Activated CD8-positive, alpha-beta memory T cell treated with anti-CD3 and anti-CD28 coated beads, Interleukin-2, amount 50 U/mL, for 1 hour (primary cell): ENCODE data around the gene C2orf49.
A peak's percentile ranks its signal among the peaks of the same experiment; 100 is the strongest.

Experiments
- DNase-seq: peaks from one replicate; pipeline ENCODE4 v3.0.0-alpha.2; 2020; ENCODE audit errors: extremely low read depth

C2orf49 gene

GRCh38 chr2:105337122-105338019 is at the start of gene C2orf49:
TSS of gene C2orf49 (plus strand) at chr2:105337540. CDS start at chr2:105337588, 48 bp downstream.
- DNase-seq = peak; percentile 77

DNA sequence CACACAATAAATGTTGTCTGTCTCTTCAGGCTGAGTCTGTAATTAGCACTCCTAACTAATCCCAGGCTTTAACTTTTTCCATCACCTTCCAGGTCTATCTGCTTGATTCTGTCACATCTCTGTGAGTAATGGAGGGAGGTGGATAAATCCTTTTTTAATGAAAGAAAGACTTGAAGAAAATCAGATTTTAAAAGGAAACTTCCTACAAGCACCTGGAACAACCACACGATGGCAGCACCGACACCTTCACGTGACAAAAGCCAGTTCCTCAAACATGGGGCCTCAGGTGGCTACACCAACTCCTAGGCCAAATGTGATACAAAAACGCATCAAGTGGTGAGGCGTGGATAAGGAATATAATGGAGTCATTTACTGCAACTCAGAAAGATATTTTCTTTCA is 49.6 kb upstream of the C2orf49 start:
- no peak for DNase-seq

DNA sequence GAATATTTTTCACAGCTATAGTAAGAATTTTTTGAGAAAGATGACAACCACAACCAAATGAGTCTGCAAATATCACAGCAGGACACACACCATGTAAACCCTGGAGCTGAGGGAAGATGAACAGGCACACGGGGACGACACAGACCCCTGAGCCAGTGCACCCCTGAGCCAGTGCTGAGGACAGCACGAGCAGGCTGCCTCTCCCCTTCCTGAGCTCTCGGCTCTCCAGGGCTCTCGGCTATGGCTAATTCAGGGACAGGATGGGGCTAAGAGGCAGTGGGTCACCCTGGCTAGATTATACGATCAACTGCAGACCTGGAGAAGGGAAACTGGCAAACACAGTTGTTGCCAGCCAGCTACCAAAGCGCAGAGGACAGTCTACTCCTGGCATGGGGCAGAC is 49.2 kb upstream of the C2orf49 start:
- DNase-seq = no peak

GRCh38 chr2:105290981-105291660 is 46.2 kb upstream of the C2orf49 start:
- no peak for DNase-seq

- DNase-seq = no peak
These were observed 45.4 kb upstream of the C2orf49 start for GRCh38 chr2:105291981-105292380.

DNA sequence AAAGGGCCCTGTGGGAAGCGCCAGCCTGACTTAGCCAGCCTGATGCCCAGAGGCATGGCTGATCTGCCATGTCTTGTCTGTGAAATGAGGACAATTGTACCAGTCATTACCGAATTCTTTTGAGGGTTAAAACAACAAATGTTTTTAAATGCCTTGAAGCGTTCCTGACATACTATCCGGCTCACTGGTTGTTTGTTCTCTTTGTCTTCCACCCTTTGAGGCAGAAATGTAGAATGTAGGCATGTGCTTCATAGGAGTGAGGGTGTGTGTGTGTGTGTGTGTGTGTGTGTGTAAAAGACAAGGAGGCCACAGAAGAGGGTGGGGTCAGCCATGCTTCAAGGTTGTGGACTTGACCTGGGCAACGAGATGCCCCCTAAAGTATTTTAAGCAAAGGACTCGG is 43.3 kb upstream of the C2orf49 start:
- no peak for DNase-seq

- no peak for DNase-seq
These were observed 42.4 kb upstream of the C2orf49 start for GRCh38 chr2:105294844-105295481.

DNA sequence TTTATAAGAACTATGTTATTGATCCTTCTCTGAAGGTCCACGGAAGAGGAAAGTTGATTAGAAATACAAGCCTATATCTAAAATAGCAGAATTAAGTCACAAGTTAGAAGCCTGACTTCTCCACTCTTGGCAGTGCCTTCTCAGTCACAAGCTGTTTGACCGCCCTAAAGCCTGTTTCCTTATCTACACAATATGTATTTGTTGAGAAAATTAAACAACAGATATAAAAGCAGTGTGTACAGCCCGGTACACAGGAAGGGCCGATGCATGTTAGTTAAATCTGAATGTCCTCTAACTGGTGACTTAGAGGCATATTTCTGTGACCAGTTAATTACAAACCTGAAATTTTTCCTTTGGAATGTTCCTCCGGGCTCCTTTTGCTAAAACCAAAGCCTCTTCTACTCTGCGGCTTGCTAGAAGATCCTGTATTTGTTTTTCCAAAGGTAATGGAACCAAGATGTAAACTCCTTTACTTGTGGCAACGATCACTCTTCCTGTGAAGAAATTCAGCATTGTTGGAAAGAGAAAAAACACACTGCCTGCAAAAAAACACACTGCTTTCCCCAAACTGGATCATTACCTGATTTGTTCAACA is 41.2 kb upstream of the C2orf49 start:
- no peak for DNase-seq

- no peak for DNase-seq
These were observed 40.1 kb upstream of the C2orf49 start for GRCh38 chr2:105297216-105297615.

- no peak for DNase-seq
These were observed 39.3 kb upstream of the C2orf49 start for GRCh38 chr2:105298017-105298416.

DNA sequence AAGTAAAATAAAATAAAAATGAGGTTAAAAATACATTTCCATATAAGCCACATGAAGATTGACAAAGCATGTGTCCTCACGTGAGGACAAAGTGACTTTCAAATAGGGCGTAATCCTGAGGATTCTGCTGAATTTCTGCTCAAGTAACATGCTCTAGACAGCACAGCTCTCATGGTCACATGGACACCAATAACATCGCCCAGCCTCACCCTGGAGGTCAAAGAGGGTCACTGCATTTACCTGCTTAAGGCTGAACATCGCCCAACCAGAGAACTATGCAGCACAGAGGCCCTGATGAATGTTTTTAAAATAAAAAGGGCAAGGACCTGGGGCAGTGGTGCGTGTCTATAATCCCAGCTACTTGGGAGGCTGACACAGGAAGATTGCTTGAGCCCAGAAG is 38.0 kb upstream of the C2orf49 start:
- DNase-seq = no peak

- DNase-seq = no peak
These were observed 35.7 kb upstream of the C2orf49 start for GRCh38 chr2:105301646-105302045.

- no peak for DNase-seq
These were observed 30.2 kb upstream of the C2orf49 start for GRCh38 chr2:105307146-105307545.

DNA sequence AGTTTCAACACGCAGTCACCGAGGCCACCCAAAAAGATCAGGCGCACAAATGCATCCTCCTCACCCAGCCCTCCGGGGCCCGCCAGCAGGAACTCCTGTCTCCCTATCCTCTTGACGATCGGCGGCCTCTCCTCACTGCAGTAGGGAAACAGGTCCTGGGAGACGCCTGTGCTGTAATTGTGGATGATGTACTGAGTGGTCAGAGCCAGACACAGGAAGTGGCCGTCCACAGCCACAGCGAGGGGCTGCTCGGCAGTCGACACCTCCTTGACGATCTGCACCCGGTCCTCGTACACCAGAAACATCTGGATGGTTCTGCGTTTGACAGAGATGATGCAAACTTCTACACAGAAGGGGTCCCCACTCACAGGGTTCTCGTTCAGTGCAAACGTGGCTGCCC is 29.8 kb upstream of the C2orf49 start:
- no peak for DNase-seq

- no peak for DNase-seq
These were observed 29.4 kb upstream of the C2orf49 start for GRCh38 chr2:105307962-105308361.

- DNase-seq = no peak
These were observed 28.8 kb upstream of the C2orf49 start for GRCh38 chr2:105308382-105309146.

- DNase-seq = no peak
These were observed 28.2 kb upstream of the C2orf49 start for GRCh38 chr2:105309147-105309545.

DNA sequence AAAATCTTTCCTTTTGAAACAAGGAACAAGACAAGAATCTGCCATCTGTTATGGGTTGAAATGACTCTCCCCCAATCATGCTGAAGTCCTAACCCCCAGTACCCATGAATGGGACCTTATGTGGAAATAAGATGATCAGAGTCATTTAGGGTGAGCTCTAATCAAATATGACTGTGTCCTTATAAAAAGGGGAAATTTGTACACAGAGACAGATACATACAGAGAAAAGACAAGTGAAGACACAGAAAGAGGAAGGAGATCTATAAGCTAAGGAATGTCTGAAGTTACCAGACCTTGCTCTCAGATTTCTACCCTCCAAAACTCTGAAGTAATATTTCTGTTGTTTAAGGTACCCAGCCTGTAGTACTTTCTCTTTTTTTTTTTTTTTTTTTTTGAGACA is 23.5 kb upstream of the C2orf49 start:
- DNase-seq = no peak

GRCh38 chr2:105315314-105315713 is 22.0 kb upstream of the C2orf49 start:
- DNase-seq = no peak

- DNase-seq = no peak
These were observed 19.4 kb upstream of the C2orf49 start for GRCh38 chr2:105317937-105318336.

DNA sequence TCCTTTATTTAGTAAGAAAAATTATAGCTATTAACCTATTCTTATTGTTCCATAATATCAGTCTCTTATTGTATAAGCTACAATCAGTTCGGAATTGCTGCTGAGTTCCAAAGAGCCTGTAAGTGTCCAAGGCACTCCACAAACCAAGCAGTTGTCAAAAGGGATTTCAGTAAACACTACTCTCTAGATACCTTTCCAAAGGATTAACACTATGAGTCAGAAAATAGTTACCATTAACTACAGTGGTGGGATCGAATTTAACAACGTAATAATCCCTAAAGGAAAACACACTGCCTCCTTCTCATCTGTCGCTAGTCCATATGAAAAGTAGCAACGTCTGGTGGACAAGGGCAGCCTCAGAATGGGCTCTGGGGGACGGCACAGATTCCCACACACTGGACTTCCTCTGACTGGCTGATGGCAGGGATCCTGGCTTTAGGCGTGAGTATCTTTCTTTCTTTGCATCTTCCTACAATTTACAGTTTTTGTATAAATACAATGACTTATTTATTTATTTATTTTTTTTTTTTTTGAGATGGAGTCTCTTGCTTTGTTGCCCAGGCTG is 16.6 kb upstream of the C2orf49 start:
- DNase-seq = no peak
